ENCODE results near the gene HMX1.

HMX1 gene

GRCh38 chr4:8868321-8869001 lies 3.2 kb downstream of the HMX1 start:
- no peak for DNase-seq (ENCODE audit: low spot score)

DNA sequence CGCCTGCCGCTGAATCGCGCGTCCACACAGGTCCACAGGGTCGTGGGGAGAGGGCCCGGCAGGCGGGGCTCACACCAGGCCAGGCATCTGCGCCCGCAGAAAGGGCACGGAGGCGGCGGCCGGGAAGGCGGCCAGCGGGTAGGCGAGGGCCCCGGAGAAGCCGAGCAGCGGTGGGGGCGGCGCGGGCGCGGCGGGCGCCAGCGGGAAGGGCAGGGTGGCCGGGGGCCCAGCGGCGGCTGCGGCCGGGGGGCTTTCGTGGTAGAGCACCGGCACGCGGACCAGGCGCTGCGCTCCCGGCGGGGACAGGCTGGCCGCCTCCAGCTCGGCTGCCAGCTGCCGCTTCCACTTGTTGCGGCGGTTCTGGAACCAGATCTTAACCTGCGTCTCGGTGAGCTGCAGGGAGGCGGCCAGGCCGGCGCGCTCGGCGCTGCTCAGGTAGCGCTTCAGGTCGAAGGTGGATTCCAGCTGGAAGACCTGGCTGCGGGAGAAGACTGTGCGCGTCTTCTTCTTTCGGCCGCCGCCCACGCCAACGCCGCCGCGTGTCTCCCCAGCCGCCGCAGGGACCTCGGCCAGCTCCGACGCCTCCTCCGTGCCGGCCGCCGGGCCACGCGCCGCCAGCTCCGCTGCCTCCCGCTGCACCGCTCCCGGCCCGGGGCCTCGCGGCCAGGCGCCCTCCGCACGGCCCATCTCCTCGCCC lies 3.9 kb downstream of the HMX1 start:
- no peak for DNase-seq (ENCODE audit: low spot score)

GRCh38 chr4:8866828-8867623 lies 4.6 kb downstream of the HMX1 start:
- DNase-seq (ENCODE audit: low spot score) = no peak

GRCh38 chr4:8866421-8866820 lies 5.2 kb downstream of the HMX1 start:
- DNase-seq (ENCODE audit: low spot score) = no peak

GRCh38 chr4:8865681-8866310 lies 5.8 kb downstream of the HMX1 start:
- DNase-seq (ENCODE audit: low spot score) = no peak

DNA sequence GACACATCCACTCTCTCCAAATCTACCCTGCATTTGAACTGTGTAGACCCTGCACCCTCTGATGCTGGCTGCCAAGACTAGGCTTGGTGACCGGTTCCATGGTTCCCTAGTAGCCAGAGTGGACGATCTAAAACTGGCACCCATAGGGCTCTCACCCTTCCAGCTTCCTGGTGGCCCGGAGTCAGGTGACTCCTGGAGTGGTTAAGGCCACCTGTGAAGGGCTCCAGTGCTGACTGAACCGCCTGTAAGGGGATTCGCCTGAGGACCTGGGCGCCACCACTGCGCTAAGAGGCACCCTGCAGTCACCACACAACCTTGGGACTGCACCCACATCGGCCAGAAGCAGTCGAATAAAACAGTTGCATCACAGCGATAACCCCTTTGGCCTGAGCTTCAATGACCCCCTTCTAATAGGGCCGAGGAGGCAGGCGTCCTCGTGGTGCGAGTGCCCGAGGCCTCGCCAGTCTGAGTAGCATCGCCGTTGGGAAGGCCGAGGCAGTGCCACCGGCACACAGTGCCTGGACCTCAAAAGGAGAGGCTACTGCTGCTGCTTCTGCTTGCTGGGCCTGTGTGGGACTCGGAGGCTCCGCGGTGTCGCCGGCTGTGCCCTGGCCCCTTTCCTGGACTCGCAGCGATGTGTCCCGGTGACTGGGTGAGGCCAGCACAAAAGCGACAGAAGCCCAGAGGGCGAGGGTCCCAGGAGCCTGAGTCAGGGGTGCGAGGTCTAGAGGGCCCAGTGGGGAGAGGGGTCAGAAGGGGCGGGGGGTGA lies 6.5 kb downstream of the HMX1 start:
- DNase-seq (ENCODE audit: low spot score) = no peak

DNA sequence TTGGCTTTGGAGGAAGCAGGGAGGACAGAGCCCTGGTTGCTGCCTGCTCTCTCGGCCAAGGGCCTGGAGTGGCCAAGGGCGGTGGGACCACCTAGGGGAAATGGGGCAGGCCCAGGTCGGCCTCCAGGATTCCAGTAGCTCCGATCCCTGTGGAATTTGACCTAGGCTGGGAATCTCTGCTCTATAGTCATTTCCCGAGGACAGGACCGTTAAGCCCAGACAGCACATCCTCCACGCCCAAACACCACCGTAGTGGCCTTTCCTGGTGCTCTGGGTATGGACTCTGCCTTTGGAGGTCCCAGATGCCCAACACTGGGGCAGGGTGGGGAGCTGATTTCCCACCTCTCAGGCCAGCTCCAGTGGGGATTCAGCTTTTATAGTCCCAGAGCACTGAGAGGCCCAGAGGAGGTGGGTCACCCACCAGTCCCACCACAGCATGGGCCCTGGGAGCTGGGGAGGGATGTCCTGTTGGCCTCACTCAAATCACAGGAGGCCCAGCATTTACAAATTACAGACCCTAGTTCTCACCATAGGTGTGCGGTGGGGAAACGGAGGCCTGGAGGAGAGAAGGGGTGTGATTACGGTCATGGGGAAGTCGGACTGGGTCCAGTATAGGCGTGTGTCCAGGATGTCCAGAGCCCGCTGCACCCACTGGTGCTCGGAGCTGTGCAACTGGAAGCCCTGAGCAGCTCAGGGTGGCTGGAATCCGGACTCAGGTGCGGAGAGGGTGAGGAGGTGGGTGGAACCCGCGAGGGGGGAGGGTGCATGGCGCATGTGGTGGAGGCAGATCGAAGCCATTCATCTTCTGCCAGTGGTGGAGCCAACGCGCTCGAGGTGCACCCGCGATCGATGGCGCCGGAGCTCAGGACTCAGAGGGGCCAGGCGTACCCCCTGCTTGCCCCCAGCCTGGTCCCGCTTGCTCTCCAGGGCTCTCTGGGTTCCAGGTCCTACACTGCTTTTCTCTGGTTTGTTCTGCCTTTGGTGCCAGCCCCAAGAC lies 7.7 kb downstream of the HMX1 start:
- no peak for DNase-seq (ENCODE audit: low spot score)

DNA sequence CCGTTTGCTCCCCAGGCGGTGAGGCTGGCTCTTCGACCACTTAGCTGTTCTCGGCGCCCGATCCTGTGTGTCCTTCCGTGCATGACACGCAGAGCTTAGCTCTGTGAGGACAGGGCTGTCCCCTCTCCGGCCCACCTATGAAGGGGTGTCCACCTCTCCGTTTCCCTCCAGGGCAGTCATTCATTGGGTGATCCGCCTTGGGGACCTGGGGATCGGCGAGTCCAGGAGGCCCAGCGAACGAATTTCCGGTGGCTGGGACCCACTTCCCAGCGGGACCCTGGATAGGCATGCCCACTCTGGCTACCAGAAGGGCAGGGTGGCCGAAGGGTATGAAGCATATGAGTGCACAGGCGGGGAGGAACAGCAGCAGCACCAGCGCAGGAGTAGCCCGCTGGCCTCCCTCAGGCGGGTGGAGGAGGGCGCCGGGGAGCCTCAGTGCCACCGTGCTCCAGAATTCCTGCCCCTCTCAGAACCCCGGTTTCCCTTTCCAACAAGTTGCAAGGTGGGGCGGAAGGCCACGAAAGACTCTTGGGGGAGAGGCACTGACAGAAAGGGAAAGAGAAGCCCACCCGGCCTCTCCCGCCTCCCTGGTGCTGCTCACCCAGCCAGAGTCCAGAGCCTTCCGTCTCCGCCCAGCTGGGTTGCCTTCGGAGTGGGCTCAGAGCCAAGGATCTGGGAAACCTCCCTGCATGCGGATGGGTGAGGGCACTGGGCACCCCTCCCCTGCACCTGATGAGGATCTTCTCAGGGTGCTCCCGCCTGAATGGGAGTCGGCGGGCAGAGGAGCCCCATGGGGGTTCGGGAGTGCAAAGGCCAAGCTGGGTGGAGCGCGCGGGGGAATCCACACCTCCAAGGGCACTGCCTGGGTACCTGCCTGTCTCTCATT lies 8.6 kb downstream of the HMX1 start:
- no peak for DNase-seq (ENCODE audit: low spot score)

- DNase-seq (ENCODE audit: low spot score) = no peak
These were observed 9.3 kb downstream of the HMX1 start for GRCh38 chr4:8862334-8862733.

DNA sequence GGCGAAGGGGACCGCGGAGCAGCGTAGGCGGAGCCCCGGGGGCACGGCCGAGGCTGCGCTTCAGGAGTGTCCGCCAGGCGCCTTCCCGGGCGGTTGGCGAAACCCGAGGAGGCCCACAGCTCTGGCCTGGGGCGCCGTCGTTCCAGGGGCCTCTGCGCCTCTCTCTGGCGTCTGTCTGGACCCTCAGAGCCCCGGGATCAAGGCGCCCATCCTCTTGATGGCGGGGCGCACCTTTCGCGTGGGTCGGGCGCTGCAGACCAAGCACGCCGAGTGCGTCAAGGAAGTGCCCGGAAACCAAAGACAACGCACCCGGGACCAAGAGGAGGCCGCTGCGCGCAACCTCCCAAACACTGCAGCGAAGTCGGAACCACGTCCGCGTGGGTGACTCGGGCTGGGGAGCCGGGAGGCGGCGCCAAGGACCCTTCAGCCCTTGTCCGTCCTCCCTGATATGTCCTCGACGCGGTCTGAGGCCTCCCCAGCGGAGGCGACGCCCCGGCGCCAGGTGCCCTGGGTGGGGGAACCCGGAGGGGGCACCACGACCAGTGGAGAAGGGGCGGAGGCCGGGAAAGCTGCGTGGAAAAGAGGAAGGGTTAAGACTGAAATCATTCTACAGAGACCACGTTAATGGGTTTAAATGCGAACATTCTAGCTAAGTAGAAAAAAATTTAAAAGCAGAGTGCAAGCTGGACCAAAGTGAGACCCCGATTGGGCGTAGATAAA lies 9.9 kb downstream of the HMX1 start:
- DNase-seq (ENCODE audit: low spot score) = no peak

DNA sequence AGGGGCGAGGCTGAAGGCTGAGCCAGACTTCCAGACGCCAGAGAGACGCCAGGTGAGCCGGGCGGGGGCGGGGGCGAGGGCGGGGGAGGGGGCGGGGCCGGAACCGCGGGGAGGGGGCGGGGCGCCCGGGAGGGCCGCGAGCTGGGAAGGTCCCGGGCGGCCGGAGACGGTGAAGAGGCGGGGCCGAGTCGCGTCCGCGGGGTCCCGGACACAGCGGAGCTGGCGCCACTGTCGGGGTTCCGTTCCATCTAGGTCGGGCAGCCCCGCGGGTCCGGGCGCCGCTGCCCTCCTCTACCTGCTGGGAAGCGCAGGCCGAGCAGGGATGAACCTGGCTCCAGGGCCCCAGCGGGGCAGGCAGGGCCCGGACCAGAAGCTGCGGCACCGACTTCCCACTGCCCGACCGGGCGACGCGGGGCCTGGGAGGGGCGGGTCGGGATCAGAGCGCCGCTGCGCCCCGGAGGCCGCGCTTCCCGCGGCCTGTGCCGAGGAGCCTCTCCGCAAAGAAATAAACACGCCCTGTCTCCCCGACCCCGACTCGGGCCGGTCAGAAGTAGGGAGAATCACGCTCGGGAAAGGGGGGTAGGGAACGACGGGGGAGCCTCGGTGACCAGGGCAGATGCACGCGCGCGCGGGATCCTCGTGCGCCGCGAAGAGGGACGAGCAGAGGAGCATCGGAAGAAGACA lies 10.6 kb downstream of the HMX1 start:
- no peak for DNase-seq (ENCODE audit: low spot score)

DNA sequence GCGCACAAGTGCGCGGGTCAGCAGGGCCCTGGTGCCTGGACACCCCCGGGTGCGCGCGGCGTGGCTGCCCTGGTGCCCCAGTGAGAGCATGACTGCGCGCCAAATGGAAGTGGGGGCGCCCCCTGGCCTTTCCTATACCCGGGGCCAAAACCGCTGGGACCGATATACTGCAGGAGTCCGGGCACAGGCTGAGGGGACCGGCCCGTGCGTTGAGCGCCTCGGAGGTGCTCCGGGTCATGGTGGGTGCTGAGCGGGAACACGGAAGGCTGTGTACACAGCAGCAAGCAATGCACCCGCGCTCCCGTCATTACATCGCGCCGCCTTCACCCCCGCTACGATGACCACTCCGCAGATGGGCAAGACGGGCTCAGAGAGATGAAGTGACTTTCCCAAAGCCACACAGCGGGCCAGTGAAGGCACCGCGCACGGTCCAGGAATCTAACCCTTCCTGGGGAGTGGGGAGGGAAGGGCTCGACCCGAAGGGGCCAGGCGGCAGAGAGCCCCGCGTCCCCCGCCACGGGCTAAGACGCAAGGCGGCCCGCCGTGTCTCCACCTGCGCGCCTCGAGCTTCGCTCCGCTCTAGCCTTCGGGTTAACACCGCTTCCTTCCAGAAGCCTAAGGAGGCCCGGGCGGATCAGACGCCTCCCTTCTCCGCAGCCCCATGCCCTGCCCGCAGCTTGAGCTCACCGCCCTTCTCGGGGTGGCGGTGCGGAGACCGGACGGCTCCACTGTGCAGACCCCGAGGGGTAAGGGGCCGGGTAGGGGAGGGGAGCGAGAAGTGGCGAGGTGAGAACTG lies 11.3 kb downstream of the HMX1 start:
- DNase-seq (ENCODE audit: low spot score) = no peak

DNA sequence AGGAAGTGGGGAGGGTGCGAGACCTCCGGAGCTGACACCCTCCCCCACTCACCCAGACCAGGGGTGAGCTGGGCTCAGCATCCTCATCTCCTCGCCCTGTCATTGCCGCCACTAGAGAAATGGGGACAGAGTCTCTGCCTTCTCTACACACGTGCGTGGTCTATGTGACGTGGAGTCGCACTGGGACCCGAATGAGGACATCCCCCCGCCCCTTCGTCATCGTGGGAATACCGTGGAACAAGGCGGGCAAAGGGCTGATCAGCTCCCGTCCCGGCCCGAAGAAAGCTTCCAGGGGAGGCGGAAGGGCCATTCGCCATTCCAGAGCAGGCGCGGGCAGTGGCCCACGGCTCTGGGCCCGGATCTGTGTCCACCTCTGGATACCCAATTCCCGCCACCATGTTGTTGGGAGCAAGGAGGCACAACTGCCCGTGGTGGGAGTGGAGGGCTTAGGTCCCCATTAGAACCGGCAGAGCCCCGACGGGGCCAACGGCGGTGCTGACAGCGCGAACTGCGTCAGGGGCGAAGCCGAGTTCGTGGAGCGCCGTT lies 12.0 kb downstream of the HMX1 start:
- no peak for DNase-seq (ENCODE audit: low spot score)

DNA sequence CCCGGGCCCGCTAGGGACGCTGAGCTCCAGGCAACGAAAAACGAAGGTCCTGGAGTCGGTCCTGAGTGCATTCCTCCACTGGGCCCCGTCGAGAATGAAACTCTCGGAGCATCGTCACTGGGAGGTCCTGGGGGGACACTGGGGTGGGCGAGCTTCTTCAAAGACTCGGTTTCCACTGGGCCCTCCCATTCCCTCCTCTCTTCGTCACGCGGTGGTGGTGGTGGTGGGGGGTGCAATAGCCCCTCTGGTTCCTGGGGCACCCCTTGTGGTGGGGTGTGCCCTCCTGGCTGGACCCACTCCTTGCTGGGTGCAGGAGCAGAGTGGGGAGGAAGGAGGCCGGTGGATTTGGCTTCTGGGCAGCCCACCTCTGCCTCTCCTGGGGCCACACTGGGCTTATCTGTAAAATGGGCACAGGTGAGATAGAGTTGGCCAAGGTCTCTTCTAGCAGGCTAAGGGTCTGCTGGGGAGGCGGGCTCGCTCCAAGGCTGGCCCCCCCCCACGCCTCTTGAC lies 12.9 kb downstream of the HMX1 start:
- no peak for DNase-seq (ENCODE audit: low spot score)

DNA sequence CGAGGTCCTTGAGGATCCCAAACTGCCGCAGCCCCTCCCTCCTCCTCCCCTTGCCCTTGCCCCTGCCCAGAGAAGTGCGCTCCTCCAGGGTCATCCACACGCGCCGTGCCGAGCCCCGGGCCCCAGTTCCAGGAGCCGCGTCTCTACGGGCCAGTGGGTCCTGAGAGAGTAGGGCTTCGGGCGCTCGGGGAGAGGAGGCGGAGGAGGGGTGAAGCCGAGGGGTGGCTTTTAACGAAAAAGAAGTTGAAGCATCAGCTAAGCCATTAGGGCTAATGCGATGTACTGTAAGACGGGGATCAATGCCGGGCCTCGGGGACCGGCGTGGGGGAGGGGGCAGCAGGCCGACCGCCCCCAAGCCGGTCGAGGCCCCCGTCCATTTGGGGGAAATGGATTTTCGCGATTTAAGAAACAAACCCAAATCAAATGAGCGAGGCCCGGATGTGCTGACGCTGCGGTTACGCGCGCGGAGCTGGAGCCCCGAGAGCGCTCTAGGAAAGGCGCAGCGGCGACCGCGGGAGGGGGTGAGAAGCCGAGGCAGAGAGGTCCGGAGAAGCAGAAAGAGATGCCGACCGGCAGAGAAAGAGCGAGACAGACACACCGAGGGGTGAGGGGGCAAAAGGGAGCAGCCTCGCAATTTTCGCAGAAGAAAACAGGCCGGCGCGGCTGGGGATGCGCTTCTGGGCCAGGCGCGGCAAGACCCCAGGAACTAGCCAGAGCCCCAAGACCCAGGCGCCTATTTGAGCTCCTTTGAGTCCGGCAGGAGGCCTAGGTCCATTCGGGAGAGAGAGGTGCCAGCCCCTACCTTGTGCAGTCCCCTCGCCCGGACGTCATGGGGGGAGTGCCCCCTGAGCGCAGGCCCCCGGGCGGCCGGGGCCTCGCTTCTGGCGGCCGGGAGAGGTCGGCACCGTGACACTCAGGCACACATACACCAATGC lies 13.6 kb downstream of the HMX1 start:
- DNase-seq (ENCODE audit: low spot score) = no peak
